HepG2 (cell line): ENCODE data around the gene GLYAT. TPM values are rescaled to one million over a fixed set of nuclear protein-coding genes. Genes with fewer than 3 reads are reported as not detected.

ENCODE experiments used
- ATAC-seq: fragments of 200-7000 bp; cut with Tn5 transposase; 3 replicates; pipeline ENCODE4 v1.9.1; 2020; ENCODE audit warnings: mild to moderate bottlenecking, moderate library complexity
- BruUV-seq: library from RNA; stranded (reverse); fragments of 400-500 nt; replicated peaks from 2 replicates; lab custom pipeline; 2021; lab: Mats Ljungman, UMichigan
- CTCF ChIA-PET: fragments of 300-600 bp; formaldehyde crosslinking; extraction: SDS; loops from one replicate; lab custom pipeline; 2021; ENCODE audit warnings: low total read pairs, inconsistent platforms, low intra/inter-chr PET ratio; lab: Yijun Ruan, JAX
- POLR2A ChIA-PET: fragments of 350-600 bp; sonication (Branson Sonifier 250); formaldehyde crosslinking; loops from one replicate; lab custom pipeline; 2020; ENCODE audit warnings: antibody characterized with exemption, inconsistent platforms; lab: Yijun Ruan, JAX
- DNase-seq: peaks from one replicate; pipeline ENCODE4 v3.0.0-alpha.2; 2015; ENCODE audit warnings: low spot score
- FAIRE-seq: peaks from 3 replicates; lab custom pipeline; 2011; peaks lifted over from hg19 to GRCh38; lab: Jason Lieb, UNC
- H2AFZ ChIP-seq: one replicate; pipeline ENCODE4 v1.6.1; 2011; ENCODE audit warnings: low read length, inconsistent platforms
- H3K27ac ChIP-seq: fragments of 300-600 bp; 3 replicates; pipeline ENCODE4 v1.8.0; 2011; ENCODE audit warnings: mixed run types, mild to moderate bottlenecking, mixed read lengths, low read length, inconsistent platforms; ENCODE audit not compliant: insufficient read depth; ENCODE audit errors: extremely low read length
- H3K27me3 ChIP-seq, 2 experiments: fragments of 200-600 bp in 1 of 2; 2 replicates in 1 of 2; 3 replicates in 1 of 2; pipeline versions ENCODE4 v1.6.0 to v1.8.0; 2011; ENCODE audit warnings: low read length in 2 of 2, mild to moderate bottlenecking in 2 of 2, moderate library complexity in 2 of 2, inconsistent platforms in 1 of 2; ENCODE audit not compliant: insufficient read depth in 2 of 2, control insufficient read depth in 1 of 2
- H3K36me3 ChIP-seq, 2 experiments: fragments of 200-600 bp in 1 of 2; replicated peaks in 1 of 2; 2 replicates in 1 of 2; 3 replicates in 1 of 2; pipeline versions ENCODE4 v1.5.1 to v1.8.0; 2011; ENCODE audit warnings: low read length in 2 of 2, inconsistent platforms in 1 of 2; ENCODE audit not compliant: insufficient read depth in 2 of 2, control insufficient read depth in 1 of 2
- H3K4me1 ChIP-seq: 2 replicates; pipeline ENCODE4 v1.5.1; 2012; ENCODE audit warnings: low read length, inconsistent platforms; ENCODE audit not compliant: insufficient read depth
- H3K4me2 ChIP-seq: 2 replicates; pipeline ENCODE4 v1.6.0; 2011; ENCODE audit warnings: low read depth, low read length, inconsistent platforms
- H3K4me3 ChIP-seq, 3 experiments: fragments of 200-600 bp in 1 of 3; sonication (generic), shearing (Covaris generic) in 1 of 3; replicated peaks in 1 of 3; 2 replicates each; pipeline ENCODE4 v1.5.1; 2011 to 2016; ENCODE audit warnings: low read length in 3 of 3, inconsistent platforms in 2 of 3, low read depth in 2 of 3, mild to moderate bottlenecking in 2 of 3, control low read depth in 1 of 3, mixed read lengths in 1 of 3; ENCODE audit not compliant: insufficient read depth in 1 of 3
- H3K79me2 ChIP-seq: one replicate; pipeline ENCODE4 v1.6.1; 2011; ENCODE audit warnings: low read length, inconsistent platforms; ENCODE audit not compliant: insufficient read depth
- H3K9ac ChIP-seq: 2 replicates; pipeline ENCODE4 v1.6.0; 2011; ENCODE audit warnings: mild to moderate bottlenecking, low read depth, low read length, inconsistent platforms; ENCODE audit not compliant: insufficient read depth
- H3K9me3 ChIP-seq: 2 replicates; pipeline ENCODE4 v1.5.1; 2012; ENCODE audit warnings: mild to moderate bottlenecking, low read length
- H4K20me1 ChIP-seq: 2 replicates; pipeline ENCODE4 v1.6.0; 2011; ENCODE audit warnings: inconsistent platforms, mild to moderate bottlenecking, low read length, moderate library complexity; ENCODE audit not compliant: insufficient read depth
- ATAD3A ChIP-seq: sonication (generic); formaldehyde crosslinking; IDR thresholded peaks from 2 replicates; pipeline ENCODE4 v1.4.0; 2020; ENCODE audit warnings: missing genetic modification reagents
- CCDC6 ChIP-seq: sonication (generic); formaldehyde crosslinking; IDR thresholded peaks from 2 replicates; pipeline ENCODE4 v1.8.1; 2022; ENCODE audit warnings: mild to moderate bottlenecking, missing genetic modification reagents, moderate library complexity
- IRX3 ChIP-seq: sonication (generic); formaldehyde crosslinking; IDR thresholded peaks from 2 replicates; pipeline ENCODE4 v1.8.1; 2023; ENCODE audit warnings: mild to moderate bottlenecking, low read depth, missing genetic modification reagents, borderline replicate concordance
- MED13 ChIP-seq: sonication (generic); formaldehyde crosslinking; IDR thresholded peaks from 2 replicates; pipeline ENCODE4 v1.5.0; 2020; ENCODE audit warnings: missing genetic modification reagents
- NFATC3 ChIP-seq: sonication (generic); formaldehyde crosslinking; IDR thresholded peaks from 2 replicates; pipeline ENCODE4 v1.5.1; 2020; ENCODE audit warnings: mild to moderate bottlenecking, missing genetic modification reagents
- RBAK ChIP-seq: sonication (generic); formaldehyde crosslinking; IDR thresholded peaks from 2 replicates; pipeline ENCODE4 v1.5.1; 2020; ENCODE audit warnings: mild to moderate bottlenecking, missing genetic modification reagents
- SAFB2 ChIP-seq: sonication (generic); formaldehyde crosslinking; IDR thresholded peaks from 2 replicates; pipeline ENCODE4 v1.5.1; 2020; ENCODE audit warnings: missing genetic modification reagents, low read depth, mild to moderate bottlenecking, borderline replicate concordance
- SETDB1 ChIP-seq: sonication (generic); formaldehyde crosslinking; IDR thresholded peaks from 2 replicates; pipeline ENCODE4 v1.5.1; 2020; ENCODE audit warnings: missing genetic modification reagents, mild to moderate bottlenecking, borderline replicate concordance
- SP5 ChIP-seq: IDR thresholded peaks from 2 replicates; pipeline ENCODE4 v1.6.1; 2016; ENCODE audit warnings: low read depth, borderline replicate concordance
- TARDBP ChIP-seq: sonication (generic); formaldehyde crosslinking; IDR thresholded peaks from 2 replicates; pipeline ENCODE4 v1.8.0; 2022; ENCODE audit warnings: mild to moderate bottlenecking, missing genetic modification reagents
- TEAD2 ChIP-seq: sonication (generic); formaldehyde crosslinking; IDR thresholded peaks from 2 replicates; pipeline ENCODE4 v1.9.0; 2021; ENCODE audit warnings: missing genetic modification reagents
- TIGD3 ChIP-seq: sonication (generic); formaldehyde crosslinking; IDR thresholded peaks from 2 replicates; pipeline ENCODE4 v1.5.1; 2020; ENCODE audit warnings: mild to moderate bottlenecking, missing genetic modification reagents, borderline replicate concordance
- ZMYM4 ChIP-seq: sonication (generic); formaldehyde crosslinking; IDR thresholded peaks from 2 replicates; pipeline ENCODE4 v1.8.1; 2023; ENCODE audit warnings: mild to moderate bottlenecking, missing genetic modification reagents
- ZNF367 ChIP-seq: sonication (generic); formaldehyde crosslinking; IDR thresholded peaks from 2 replicates; pipeline ENCODE4 v1.4.0; 2020; ENCODE audit warnings: missing genetic modification reagents, borderline replicate concordance
- ZSCAN21 ChIP-seq: sonication (generic); formaldehyde crosslinking; IDR thresholded peaks from 2 replicates; pipeline ENCODE4 v1.8.0; 2022; ENCODE audit warnings: mild to moderate bottlenecking, missing genetic modification reagents, moderate library complexity, borderline replicate concordance
- WGBS: methylation state at CpG from one replicate; pipeline ENCODE4 v1.1.6; 2017; ENCODE audit warnings: low lambda C conversion rate; 5-methylcytosine and 5-hydroxymethylcytosine counted together
- in situ Hi-C: cut with HindIII; loops from 2 replicates; pipeline ENCODE4 v1.10.0; 2017; ENCODE audit warnings: low pct_unique_long_range_greater_than_20kb; ENCODE audit not compliant: extremely low pct_ligation_motif_present
- intact Hi-C: fragments of 100-400 bp; cut with micrococcal nuclease; formaldehyde crosslinking; loops from one replicate; pipeline ENCODE4 v1.10.0; 2022; ENCODE audit not compliant: unreplicated experiment
- polyA plus RNA-seq, 8 experiments: library from polyadenylated mRNA; depleted of rRNA in 3 of 8; stranded (reverse) in 7 of 8; unstranded in 1 of 8; fragments of >200 nt; fragmentation: Illumina TruSeq in 4 of 8; extraction: Trizol in 4 of 8; gene quantifications; 2 replicates each; pipeline versions ENCODE4 v1.2.1 to v1.2.3, GENCODE V29; 2011 to 2016; ENCODE audit warnings: low read depth in 4 of 8, missing spikeins in 1 of 8, mixed read lengths in 1 of 8; ENCODE audit not compliant: insufficient read depth in 1 of 8
- total RNA-seq, 5 experiments: library from RNA; depleted of rRNA; stranded (reverse); fragments of >200 nt; fragmentation: Illumina TruSeq; extraction: Trizol; gene quantifications; 2 replicates each; pipeline ENCODE4 v1.2.3, GENCODE V29; 2016; ENCODE audit warnings: low read depth in 1 of 5
- TF ChIP-seq, protein P1 (sequence below): sonication (generic); formaldehyde crosslinking; IDR thresholded peaks from 2 replicates; pipeline ENCODE4 v1.4.0; 2020; ENCODE audit warnings: missing genetic modification reagents, borderline replicate concordance

GLYAT gene
- total and polyA plus RNA-seq, 2 of the 13 experiments (the other 11 are each of a cell fraction or from before 2014, with no cell fraction given), result not detected

DNA sequence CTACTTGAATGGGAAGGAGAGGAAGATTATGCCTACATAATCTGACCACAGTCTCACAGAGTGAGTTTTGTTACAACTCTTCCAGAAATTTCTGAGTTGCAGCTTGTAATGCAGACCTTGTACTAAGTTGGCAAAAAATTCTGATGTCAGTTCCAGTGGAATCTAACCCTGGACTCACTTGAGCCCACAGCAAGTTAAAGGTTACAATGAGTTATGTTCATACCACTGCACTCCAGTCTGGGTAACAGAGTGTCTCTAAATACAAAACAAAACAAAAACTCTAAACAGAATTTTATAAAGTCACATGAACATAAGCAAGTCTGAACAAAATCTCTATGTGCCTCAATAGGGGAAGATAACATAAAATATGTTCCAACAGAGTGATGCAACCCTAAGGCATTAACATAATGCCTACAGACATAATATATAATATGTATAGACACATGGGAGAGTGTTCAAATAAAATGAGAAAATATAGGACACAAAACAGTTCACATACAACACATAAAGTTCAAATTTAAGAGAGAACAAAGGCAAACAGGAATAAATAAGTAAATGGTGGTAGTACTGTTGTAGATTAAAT, 1.1 kb downstream of the GLYAT start:
- Histone ChIP-seq H3K27me3 (no peaks in the 10 kb centered on the region; a peak in 1 of 5 replicates), H4K20me1 (no peaks in the 10 kb centered on the region), H3K4me3 (no peak overlapping the region), H2AFZ (no peak overlapping the region), H3K4me2 (no peak overlapping the region), H3K9ac (no peak overlapping the region)
- no peak for TF ChIP-seq NFATC3 (CRISPR knock-in tag)
- TF ChIP-seq, all 625 proteins: peak for 0
- POLR2A ChIA-PET, result no interaction called here
- no peaks in the 10 kb centered on the region for H3K9me3 ChIP-seq
- no TSS peak for BruUV-seq
- intact Hi-C loops, result no loop called here
- H3K36me3 ChIP-seq, result no peaks in the 10 kb centered on the region
- H3K79me2 ChIP-seq, result no peaks in the 10 kb centered on the region
- peaks cover 10% of the 10 kb centered on the region for H3K4me1 ChIP-seq
- CTCF ChIA-PET, result no interaction called here
- H3K27ac ChIP-seq, result no peak overlapping the region
- DNase-seq (no peak), FAIRE-seq (no peak), ATAC-seq (no peak)
- in situ Hi-C loops, result no loop called here

DNA sequence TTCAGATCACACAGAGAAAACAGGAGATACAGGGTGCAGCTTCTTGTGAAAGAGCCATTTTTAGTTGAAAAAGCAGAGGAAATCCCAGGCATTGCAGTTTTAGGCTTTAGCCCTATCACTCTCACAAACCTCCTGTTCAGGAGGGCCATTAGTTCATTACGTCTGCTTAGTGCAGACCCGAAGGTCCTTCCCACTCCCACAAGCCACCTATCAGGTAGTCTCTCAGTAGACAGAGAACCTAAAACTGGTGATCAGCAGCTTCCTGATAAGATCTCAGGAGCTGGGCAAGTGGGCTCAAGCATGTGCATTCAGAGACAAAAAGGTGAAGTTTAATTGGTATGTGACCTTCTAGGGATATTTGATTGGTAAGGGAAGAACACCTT, 4.3 kb downstream of the GLYAT start:
- Histone ChIP-seq H3K9me3 (no peaks in the 10 kb centered on the region), H4K20me1 (no peaks in the 10 kb centered on the region), H2AFZ (no peak overlapping the region), H3K4me2 (no peak overlapping the region), H3K4me3 (no peak overlapping the region), H3K79me2 (no peaks in the 10 kb centered on the region), H3K36me3 (no peaks in the 10 kb centered on the region), H3K9ac (no peak overlapping the region), H3K4me1 (peaks cover 10% of the 10 kb centered on the region), H3K27me3 (no peaks in the 10 kb centered on the region; a peak in 1 of 5 replicates), H3K27ac (no peak overlapping the region)
- in situ Hi-C loops, result no loop called here
- DNase-seq (no peak), FAIRE-seq (no peak), ATAC-seq (no peak)
- no TSS peak for BruUV-seq
- ChIA-PET CTCF (no interaction called here), POLR2A (no interaction called here)
- WGBS, result 69% methylated on average over 2 of the region's 2 CpGs
- intact Hi-C loops, result no loop called here
- TF ChIP-seq TARDBP (CRISPR knock-in tag) (no peak), SAFB2 (CRISPR knock-in tag) (no peak), SETDB1 (CRISPR knock-in tag) (no peak), CCDC6 (CRISPR knock-in tag) (no peak), SP5 (CRISPR knock-in tag) (no peak), ATAD3A (CRISPR knock-in tag) (no peak), IRX3 (CRISPR knock-in tag) (no peak), MED13 (CRISPR knock-in tag) (no peak), ZSCAN21 (CRISPR knock-in tag) (no peak), ZNF367 (CRISPR knock-in tag) (no peak), TEAD2 (CRISPR knock-in tag) (no peak), RBAK (CRISPR knock-in tag) (no peak), TIGD3 (CRISPR knock-in tag) (no peak), ZMYM4 (no peak)
- TF ChIP-seq, protein P1, sequence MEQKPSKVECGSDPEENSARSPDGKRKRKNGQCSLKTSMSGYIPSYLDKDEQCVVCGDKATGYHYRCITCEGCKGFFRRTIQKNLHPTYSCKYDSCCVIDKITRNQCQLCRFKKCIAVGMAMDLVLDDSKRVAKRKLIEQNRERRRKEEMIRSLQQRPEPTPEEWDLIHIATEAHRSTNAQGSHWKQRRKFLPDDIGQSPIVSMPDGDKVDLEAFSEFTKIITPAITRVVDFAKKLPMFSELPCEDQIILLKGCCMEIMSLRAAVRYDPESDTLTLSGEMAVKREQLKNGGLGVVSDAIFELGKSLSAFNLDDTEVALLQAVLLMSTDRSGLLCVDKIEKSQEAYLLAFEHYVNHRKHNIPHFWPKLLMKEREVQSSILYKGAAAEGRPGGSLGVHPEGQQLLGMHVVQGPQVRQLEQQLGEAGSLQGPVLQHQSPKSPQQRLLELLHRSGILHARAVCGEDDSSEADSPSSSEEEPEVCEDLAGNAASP (CRISPR knock-in tag), result no peak
